ENCODE data around the gene REPIN1. TPM values are rescaled to one million over a fixed set of nuclear protein-coding genes. Genes with fewer than 3 reads are reported as not detected.

Gene REPIN1
- total RNA-seq, 2 experiments from 2014 or later = 48.2 to 55.6 TPM

GRCh38 chr7:150338166-150338829 lies 30.3 kb upstream of the REPIN1 start:
- CTCF ChIA-PET = no interaction called here
- peaks cover 2% of the 10 kb centered on the region for H3K4me1 Mint-ChIP-seq
- no peak for ATAC-seq
- intact Hi-C loops (cut with DNase I, micrococcal nuclease) = no loop called here
- H3K4me3 Mint-ChIP-seq = no peak overlapping the region
- DNase-seq = no peak
- POLR2A ChIA-PET = no interaction called here
- H3K27ac Mint-ChIP-seq = no peak overlapping the region
- H3K27me3 Mint-ChIP-seq = peaks cover 15% of the 10 kb centered on the region
- peaks cover 4% of the 10 kb centered on the region for H3K36me3 Mint-ChIP-seq (ENCODE audit: low read depth)
- no peaks in the 10 kb centered on the region for H3K9me3 Mint-ChIP-seq (ENCODE audit: low read depth)

- ChIA-PET POLR2A (no interaction called here), CTCF (interaction anchor here (0.5 to 0.6 kb wide), 3 partner anchors 14 to 539 kb away, joined by 3 read pairs; no protein-coding TSS in a partner anchor)
- DNase-seq (no peak), ATAC-seq (no peak)
- Mint-ChIP-seq H3K9me3 (ENCODE audit: low read depth) (peaks cover 4% of the 10 kb centered on the region), H3K4me3 (no peak overlapping the region), H3K27me3 (peaks cover 18% of the 10 kb centered on the region), H3K36me3 (ENCODE audit: low read depth) (peaks cover 7% of the 10 kb centered on the region), H3K4me1 (peaks cover 2% of the 10 kb centered on the region), H3K27ac (no peak overlapping the region)
- intact Hi-C loops (cut with DNase I, micrococcal nuclease) = no loop called here
These were observed 29.2 kb upstream of the REPIN1 start for GRCh38 chr7:150339409-150339809.

GRCh38 chr7:150340024-150340749 lies 28.4 kb upstream of the REPIN1 start:
- ATAC-seq (peak; percentile 49), DNase-seq (peak; percentile 29)
- Mint-ChIP-seq H3K9me3 (ENCODE audit: low read depth) (peaks cover 4% of the 10 kb centered on the region), H3K27ac (no peak overlapping the region), H3K4me1 (peaks cover 2% of the 10 kb centered on the region), H3K4me3 (no peak overlapping the region), H3K36me3 (ENCODE audit: low read depth) (peaks cover 9% of the 10 kb centered on the region), H3K27me3 (peaks cover 18% of the 10 kb centered on the region)
- ChIA-PET CTCF (interaction anchor here (0.6 kb wide), 2 partner anchors 14 to 538 kb away, joined by 3 read pairs; no protein-coding TSS in a partner anchor), POLR2A (no interaction called here)
- intact Hi-C loops (cut with DNase I, micrococcal nuclease) = no loop called here

GRCh38 chr7:150340875-150341262 lies 27.8 kb upstream of the REPIN1 start:
- ATAC-seq = no peak
- Mint-ChIP-seq H3K27ac (no peak overlapping the region), H3K27me3 (peaks cover 18% of the 10 kb centered on the region), H3K36me3 (ENCODE audit: low read depth) (peaks cover 9% of the 10 kb centered on the region), H3K4me1 (peaks cover 2% of the 10 kb centered on the region), H3K9me3 (ENCODE audit: low read depth) (peaks cover 4% of the 10 kb centered on the region), H3K4me3 (no peak overlapping the region)
- intact Hi-C loops (cut with DNase I, micrococcal nuclease) = no loop called here
- ChIA-PET POLR2A (no interaction called here), CTCF (no interaction called here)
- DNase-seq = no peak

- DNase-seq (no peak), ATAC-seq (no peak)
- CTCF ChIA-PET = no interaction called here
- Mint-ChIP-seq H3K4me3 (no peak within 1 kb of the TSS), H3K4me1 (peaks cover 2% of the 10 kb centered on the region), H3K27ac (no peak within 1 kb of the TSS), H3K9me3 (ENCODE audit: low read depth) (peaks cover 4% of the 10 kb centered on the region), H3K27me3 (peaks cover 22% of the 10 kb centered on the region), H3K36me3 (ENCODE audit: low read depth) (peaks cover 7% of the 10 kb centered on the region)
- POLR2A ChIA-PET = no interaction called here
- intact Hi-C loops (cut with DNase I, micrococcal nuclease) = no loop called here
These were observed 27.1 kb upstream of the REPIN1 start, which contains the start of gene RARRES2 for GRCh38 chr7:150341263-150342120. TSS of gene RARRES2 (minus strand) at chr7:150341629. CDS start at chr7:150340609, 1,020 bp downstream.

GRCh38 chr7:150342121-150342408 lies 26.6 kb upstream of the REPIN1 start:
- DNase-seq = no peak
- intact Hi-C loops (cut with DNase I, micrococcal nuclease) = no loop called here
- H3K27ac Mint-ChIP-seq = no peak overlapping the region
- H3K27me3 Mint-ChIP-seq = peaks cover 24% of the 10 kb centered on the region
- H3K9me3 Mint-ChIP-seq (ENCODE audit: low read depth) = peaks cover 4% of the 10 kb centered on the region
- peaks cover 7% of the 10 kb centered on the region for H3K36me3 Mint-ChIP-seq (ENCODE audit: low read depth)
- ATAC-seq = no peak
- H3K4me1 Mint-ChIP-seq = peaks cover 2% of the 10 kb centered on the region
- CTCF ChIA-PET = no interaction called here
- POLR2A ChIA-PET = no interaction called here
- H3K4me3 Mint-ChIP-seq = no peak overlapping the region

- CTCF ChIA-PET = interaction anchor here (0.7 to 1.0 kb wide), 2 partner anchors 68 to 862 kb away, joined by 3 read pairs; no protein-coding TSS in a partner anchor
- DNase-seq (no peak), ATAC-seq (no peak)
- no peak overlapping the region for H3K4me3 Mint-ChIP-seq
- H3K4me1 Mint-ChIP-seq = peaks cover 2% of the 10 kb centered on the region
- H3K9me3 Mint-ChIP-seq (ENCODE audit: low read depth) = peaks cover 4% of the 10 kb centered on the region
- H3K36me3 Mint-ChIP-seq (ENCODE audit: low read depth) = peaks cover 5% of the 10 kb centered on the region
- peaks cover 24% of the 10 kb centered on the region for H3K27me3 Mint-ChIP-seq
- intact Hi-C loops (cut with DNase I, micrococcal nuclease) = no loop called here
- no peak overlapping the region for H3K27ac Mint-ChIP-seq
- POLR2A ChIA-PET = no interaction called here
These were observed 25.4 kb upstream of the REPIN1 start for GRCh38 chr7:150343225-150343624.

GRCh38 chr7:150344299-150344698 lies 24.3 kb upstream of the REPIN1 start:
- peaks cover 2% of the 10 kb centered on the region for H3K4me1 Mint-ChIP-seq
- H3K9me3 Mint-ChIP-seq (ENCODE audit: low read depth) = peaks cover 4% of the 10 kb centered on the region
- no peak overlapping the region for H3K27ac Mint-ChIP-seq
- H3K27me3 Mint-ChIP-seq = peaks cover 24% of the 10 kb centered on the region
- intact Hi-C loops (cut with DNase I, micrococcal nuclease) = no loop called here
- no peak for DNase-seq
- ChIA-PET POLR2A (no interaction called here), CTCF (interaction anchor here (1.0 to 2.0 kb wide), 2 partner anchors 11 to 67 kb away, joined by 3 to 11 read pairs; no protein-coding TSS in a partner anchor)
- peaks cover 5% of the 10 kb centered on the region for H3K36me3 Mint-ChIP-seq (ENCODE audit: low read depth)
- H3K4me3 Mint-ChIP-seq = no peak overlapping the region
- ATAC-seq = no peak

GRCh38 chr7:150345012-150345411 lies 23.6 kb upstream of the REPIN1 start:
- peaks cover 5% of the 10 kb centered on the region for H3K36me3 Mint-ChIP-seq (ENCODE audit: low read depth)
- no peak for ATAC-seq
- H3K4me3 Mint-ChIP-seq = no peak overlapping the region
- ChIA-PET POLR2A (no interaction called here), CTCF (interaction anchor here (0.7 to 2.0 kb wide), 3 partner anchors 10 to 104 kb away, joined by 3 to 11 read pairs (median 3); no protein-coding TSS in a partner anchor)
- intact Hi-C loops (cut with DNase I, micrococcal nuclease) = no loop called here
- no peak for DNase-seq
- peaks cover 2% of the 10 kb centered on the region for H3K4me1 Mint-ChIP-seq
- H3K9me3 Mint-ChIP-seq (ENCODE audit: low read depth) = peaks cover 4% of the 10 kb centered on the region
- H3K27ac Mint-ChIP-seq = no peak overlapping the region
- peaks cover 20% of the 10 kb centered on the region for H3K27me3 Mint-ChIP-seq

- H3K4me3 Mint-ChIP-seq = no peak overlapping the region
- H3K4me1 Mint-ChIP-seq = no peaks in the 10 kb centered on the region
- peaks cover 4% of the 10 kb centered on the region for H3K9me3 Mint-ChIP-seq (ENCODE audit: low read depth)
- ChIA-PET CTCF (no interaction called here), POLR2A (no interaction called here)
- DNase-seq (no peak), ATAC-seq (no peak)
- H3K36me3 Mint-ChIP-seq (ENCODE audit: low read depth) = peaks cover 5% of the 10 kb centered on the region
- peaks cover 13% of the 10 kb centered on the region for H3K27me3 Mint-ChIP-seq
- intact Hi-C loops (cut with DNase I, micrococcal nuclease) = no loop called here
- H3K27ac Mint-ChIP-seq = no peak overlapping the region
These were observed 21.7 kb upstream of the REPIN1 start for GRCh38 chr7:150346922-150347321.

GRCh38 chr7:150351587-150352194 lies 16.9 kb upstream of the REPIN1 start:
- Mint-ChIP-seq H3K9me3 (ENCODE audit: low read depth) (no peaks in the 10 kb centered on the region), H3K4me1 (peaks cover 5% of the 10 kb centered on the region), H3K27me3 (no peaks in the 10 kb centered on the region), H3K4me3 (no peak overlapping the region), H3K27ac (no peak overlapping the region), H3K36me3 (ENCODE audit: low read depth) (no peaks in the 10 kb centered on the region)
- ATAC-seq = no peak
- no peak for DNase-seq
- ChIA-PET CTCF (no interaction called here), POLR2A (no interaction called here)
- intact Hi-C loops (cut with DNase I, micrococcal nuclease) = no loop called here
